GM04503 (cell line): ENCODE results near the gene H6PD.

Experiments
- DNase-seq: peaks from one replicate; pipeline ENCODE4 v3.0.0-alpha.2; 2012; ENCODE audit warnings: low read depth

The H6PD gene

DNA sequence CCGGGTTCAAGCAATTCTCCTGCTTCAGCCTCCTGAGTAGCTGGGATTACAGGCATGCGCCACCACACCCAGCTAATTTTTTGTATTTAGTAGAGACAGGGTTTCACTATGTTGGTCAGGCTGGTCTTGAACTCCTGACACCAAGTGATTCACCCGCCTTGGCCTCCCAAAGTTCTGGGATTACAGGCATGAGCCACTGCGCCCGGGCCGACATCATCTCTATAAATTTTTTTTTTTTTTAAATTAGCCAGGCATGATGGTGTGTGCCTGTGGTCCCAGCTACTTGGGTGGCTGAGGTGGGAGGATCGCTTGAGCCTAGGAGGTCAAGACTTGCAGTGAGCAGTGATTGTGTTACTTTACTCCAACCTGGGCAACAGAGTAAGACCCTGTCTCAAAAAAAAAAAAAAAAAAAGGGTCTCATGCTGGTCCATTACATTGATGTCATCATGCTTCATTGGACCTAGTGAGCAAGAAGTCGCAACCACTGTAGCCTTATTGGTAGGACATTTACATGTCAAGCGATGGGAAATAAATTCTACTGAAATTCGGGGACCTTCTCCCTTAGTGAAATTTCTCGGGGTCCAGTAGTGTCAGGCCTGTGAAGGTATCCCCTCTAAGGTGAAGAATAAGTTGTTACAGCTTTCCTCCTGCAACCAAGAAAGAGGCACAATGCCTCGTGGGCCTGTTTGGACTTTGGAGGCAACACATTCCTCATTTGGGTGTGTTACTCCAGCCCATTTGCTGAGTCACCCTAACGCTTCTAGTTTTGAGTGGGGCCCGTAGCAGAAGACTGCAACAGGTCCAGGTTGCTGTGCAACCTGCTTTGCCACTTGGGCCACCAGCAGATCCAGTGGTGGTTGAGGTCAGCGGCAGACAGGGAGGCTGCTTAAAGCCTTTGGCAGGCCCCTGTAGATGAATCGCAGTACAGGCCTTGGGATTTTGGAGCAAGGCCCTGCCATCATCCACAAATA is 65.3 kb downstream of the H6PD start:
- peak; percentile 46 for DNase-seq

DNA sequence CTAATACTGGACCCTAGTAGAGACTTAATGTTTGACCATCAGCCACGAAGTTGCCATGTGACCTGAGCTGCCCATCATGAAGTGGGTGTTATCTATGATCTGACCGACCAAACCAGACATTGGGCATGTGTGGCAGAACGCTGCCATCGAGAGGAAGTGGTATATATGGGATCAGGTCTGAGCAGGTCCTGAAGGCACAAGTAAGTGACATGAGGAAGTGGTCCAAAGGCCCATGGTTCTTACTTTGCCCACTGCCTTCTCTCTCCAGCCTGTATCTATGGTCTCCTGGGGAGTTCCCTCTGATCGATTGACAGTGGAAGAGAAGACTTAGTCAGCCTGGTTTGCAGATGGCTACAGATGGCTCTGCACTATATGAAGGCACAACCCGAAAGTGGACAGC is 66.0 kb downstream of the H6PD start:
- no peak for DNase-seq

DNA sequence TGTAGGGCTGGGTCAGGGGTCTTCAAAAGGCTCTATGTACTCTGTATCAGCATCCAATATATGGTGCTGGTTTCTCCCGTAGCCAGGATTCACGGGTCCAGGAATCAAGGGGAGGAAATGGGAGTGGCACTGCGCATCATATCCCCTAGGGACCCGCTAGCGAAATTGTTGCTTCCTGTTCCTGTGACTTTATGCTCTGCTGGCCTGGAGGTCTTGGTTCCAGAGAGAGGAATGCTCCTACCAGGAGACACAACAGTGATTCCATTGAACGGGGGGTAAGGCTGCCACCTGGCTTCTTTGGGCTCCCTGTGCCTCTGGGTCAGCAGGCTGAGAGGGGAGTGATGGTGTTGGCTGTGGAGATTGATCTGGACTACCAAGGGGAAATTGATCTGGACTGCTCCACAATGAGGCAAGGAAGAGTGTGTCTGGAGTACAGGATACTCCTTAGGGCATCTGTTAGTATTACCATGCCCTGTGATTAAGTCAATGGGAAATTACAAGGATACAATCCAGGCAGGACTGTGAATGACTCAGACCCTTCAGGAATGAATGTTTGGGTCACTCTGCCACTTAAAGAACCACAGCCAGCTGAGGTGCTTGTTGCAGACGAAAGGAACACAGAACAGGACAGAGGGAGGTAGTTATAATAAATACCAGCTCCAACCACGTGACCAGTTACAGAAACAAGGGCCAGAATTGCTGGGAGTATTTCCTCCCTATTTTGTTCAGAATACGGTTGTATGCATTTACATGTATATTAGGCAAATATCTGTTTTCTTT is 68.4 kb downstream of the H6PD start:
- DNase-seq, result peak; percentile 89

DNA sequence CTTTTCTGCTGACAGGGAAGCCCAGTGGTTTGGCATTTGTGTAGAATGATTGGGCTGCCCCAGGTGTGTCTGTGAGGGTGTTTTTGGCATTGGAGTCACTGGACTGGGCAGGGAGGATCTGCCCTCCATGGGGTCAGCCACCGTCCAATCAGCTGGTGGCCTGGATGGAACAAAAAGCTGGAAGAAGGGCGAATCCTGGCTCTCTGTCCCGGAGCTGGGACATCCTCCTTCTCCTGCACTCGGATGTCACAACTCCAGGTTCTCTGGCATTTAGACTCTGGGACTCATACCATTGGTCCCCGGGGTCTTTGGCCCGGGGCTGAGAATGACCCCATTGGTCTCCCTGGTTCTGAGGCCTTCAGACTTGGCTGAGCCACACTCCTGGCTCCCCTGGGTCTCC is 69.3 kb downstream of the H6PD start:
- no peak for DNase-seq

DNA sequence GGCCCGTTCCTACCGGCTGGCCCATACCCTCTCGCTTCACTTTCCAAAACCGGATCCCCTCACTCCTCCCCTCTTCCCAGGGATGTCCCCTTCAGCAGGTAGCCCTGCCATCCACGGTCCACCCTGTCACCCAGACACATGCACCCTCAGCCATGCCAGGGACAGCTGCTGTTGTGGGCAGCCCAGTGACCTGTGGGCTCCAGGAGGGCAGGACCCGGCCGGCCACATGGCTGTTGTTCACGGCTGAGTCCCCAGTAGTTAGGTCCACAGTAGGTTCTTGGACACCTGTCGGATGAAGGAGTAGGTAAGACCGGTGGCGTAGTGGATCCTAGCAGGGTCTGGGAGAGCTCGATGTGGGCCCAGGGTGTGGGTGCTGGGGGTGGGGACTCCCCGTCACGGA is 70.6 kb downstream of the H6PD start:
- no peak for DNase-seq

DNA sequence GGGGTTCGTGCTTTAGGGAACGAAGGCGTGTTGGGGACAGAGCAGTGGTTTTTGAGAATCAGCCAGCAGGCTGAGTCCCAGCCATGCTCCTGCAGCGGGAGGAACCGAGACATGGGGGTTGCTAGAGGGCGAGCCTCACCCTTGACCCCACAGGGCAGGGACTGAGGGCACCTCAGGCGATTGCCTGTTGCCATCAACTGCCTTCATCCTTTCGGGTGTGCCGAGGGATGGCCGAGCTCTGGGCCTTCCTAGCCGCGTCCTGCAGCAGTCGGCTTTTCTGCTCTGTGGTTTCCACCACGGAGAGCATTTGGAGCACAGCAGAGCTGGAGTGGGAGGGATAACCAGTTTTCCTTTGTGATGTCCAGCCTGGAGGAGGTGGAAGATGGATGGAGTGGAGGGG is 71.4 kb downstream of the H6PD start:
- DNase-seq, result no peak

DNA sequence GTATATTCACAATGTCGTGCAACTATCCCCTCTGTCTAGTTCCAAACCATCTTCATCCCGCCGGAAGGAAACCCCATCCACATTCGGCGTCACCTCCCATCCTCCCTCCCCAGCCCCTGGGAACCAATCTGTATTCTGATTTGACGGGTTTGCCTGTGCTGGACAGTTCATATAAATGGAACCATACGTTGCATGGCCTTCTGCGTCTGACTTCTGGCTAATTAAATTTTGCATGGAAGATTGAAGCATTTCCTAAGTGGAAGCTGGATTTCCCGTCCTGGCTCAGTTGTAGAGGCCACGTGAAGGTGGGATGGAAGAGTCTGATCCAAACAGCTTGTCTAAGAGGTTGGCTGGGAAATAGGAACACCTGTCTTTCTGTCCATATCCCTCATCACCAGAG is 72.7 kb downstream of the H6PD start:
- no peak for DNase-seq

DNA sequence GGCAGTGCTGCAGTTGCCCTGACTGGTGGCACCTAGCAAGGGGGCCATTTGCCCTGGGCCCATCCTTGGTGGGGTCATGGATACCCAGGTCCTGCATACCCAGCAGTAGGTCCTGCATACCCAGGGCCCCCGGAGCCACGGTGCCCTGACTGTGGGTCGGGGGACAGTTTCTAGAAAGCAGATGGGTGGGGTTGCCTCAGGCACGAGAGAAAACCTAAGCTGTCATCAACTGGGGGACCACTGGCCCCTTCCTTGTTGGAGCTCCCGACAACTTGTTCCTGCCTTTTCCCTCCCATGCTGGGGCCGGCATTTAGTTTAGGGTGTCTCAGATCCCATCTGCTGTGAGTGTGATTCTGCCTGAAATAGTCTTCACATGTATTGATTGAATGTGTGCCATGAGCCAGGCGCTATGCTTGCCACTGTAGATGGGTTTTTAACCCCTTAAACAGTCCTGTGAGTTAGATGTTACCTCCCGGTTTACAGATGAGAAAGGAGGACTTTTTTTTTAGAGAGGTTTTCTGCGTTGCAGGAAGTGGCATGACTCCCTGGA is 73.7 kb downstream of the H6PD start:
- DNase-seq, result no peak

DNA sequence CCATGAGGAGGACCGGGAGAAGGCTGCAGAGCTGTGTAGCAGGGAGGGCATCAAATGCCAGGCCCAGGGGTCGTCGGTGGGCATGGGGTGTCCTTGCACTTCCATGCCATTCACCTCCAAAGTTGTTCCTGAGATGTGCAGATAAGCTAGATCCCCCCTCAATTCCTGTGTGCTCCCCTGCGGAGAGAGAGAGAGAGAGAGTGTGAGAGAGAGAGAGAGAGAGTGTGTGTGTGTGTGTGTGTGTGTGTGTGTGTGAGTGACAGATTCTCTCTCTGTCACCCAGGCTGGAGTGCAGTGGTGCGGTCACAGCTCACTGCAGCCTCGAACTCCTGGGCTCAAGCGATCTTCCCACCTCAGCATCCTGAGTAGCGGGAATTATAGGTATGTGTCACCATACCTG is 74.5 kb downstream of the H6PD start:
- no peak for DNase-seq

DNA sequence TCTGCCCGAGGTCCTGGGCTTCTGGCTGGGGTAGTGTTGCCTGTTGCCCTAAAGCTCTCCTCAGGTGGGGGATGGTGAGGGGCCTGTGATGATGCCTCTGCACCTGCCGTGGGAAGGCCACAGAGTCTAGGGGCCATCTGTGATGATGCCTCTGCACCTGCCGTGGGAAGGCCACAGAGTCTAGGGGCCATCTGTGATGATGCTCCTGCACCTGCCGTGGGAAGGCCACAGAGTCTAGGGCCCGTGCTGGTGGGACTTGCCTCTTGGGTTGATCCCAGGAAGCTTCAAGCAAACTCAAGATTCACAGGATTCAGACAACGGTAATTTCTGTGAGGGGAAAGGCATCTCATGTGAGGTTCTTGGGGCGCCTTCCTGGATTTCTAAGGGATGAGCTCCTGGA is 75.4 kb downstream of the H6PD start:
- no peak for DNase-seq

DNA sequence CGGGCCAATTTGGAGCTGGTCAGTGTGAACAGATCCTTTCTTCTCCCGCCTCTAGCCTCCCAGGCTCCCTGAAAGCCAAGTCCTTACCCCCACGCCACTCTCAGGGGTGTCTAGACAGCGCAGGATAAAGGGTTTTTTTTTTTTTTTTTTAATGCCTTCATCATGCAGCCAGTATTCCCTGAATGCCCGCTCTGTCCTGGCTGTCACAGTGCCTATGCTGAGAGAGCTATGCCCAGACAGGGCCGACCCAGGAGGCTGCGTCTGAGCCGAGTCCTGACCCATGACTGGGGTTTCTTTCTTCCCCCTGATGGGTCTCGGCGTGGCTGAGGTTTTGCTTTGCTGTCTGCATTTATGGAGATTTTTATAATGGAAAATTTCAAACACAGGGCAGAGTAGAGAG is 76.5 kb downstream of the H6PD start:
- no peak for DNase-seq

DNA sequence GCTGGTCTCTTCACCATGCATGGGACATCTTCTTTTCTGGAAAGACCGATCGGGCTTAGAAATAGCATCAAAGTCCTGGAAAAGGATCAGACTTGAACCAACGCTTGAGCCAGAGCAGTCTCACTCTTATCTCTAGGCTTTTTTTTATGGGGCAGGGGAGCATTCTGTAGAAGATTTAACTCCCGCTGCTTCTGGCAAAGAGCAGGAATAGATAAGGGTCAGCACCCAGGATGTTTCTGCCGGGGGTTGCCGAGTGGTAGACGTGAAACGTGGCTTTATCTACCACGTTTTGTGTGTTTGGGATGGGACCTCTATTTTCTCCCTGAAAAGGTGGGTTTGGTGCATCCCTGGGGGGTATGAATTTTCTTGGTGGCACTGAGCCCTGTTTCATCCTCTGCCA is 76.9 kb downstream of the H6PD start:
- DNase-seq, result no peak

DNA sequence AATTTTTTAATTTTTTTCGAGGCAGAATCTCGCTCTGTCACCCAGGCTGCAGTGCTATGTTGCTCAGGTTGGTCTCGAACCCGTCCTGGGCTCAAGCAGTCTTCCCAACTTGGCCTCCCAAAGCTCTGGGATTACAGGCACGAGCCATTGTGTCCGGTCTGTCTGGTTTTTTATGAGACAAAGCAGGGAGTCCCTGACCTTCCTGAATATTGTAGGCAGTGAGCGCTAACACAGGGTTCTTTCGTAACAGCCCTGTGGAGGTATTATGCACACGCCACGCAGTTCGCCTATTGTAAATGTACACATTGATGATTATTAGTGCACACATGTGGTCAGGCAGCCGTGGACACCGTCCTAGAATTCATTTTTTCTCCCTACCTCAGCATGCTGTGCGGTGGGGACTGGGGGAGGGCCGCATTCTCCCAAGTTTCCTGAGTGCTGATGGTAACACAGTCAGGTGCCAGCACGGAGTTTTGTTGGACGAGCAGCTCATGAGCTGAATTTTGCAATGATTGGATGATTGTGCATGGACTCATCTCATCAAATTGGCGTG is 77.7 kb downstream of the H6PD start:
- no peak for DNase-seq

DNA sequence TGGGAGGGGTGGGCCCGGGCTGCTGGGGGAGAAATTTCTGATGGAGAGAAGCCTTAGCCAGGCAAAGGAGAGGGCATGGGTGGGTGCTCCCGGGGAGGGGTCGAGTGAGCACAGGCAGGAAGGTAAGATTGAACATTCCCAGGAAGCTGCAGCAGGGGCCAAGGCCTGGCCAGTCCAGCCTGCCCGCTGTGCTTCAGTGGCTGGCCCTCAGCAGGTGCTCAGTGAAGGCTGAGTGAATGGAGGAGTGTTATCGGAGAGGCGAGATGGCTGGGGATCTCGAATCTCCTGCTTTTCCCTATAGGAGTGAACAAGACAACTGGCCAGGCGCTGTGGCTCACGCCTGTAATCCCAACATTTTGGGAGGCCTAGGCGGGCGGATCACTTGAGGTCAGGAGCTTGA is 79.0 kb downstream of the H6PD start:
- no peak for DNase-seq

DNA sequence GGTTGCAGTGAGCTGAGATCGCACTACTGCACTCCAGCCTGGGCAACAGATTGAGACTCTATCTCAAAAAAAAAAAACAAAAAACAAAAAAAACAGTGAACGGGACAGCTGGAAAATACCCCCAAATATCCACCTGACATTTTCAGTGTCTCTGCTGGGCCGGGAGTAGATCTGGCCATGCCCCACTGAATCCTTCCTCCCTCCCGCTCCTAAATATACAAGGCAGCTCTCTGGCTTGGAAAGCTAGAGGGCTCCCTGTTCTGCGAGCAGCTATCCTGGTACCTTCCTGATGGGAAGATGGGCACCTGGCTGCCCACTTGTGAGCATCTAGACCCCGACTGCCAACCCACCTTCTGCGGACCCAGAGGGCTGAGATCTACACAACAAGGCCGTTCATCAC is 79.5 kb downstream of the H6PD start:
- no peak for DNase-seq

DNA sequence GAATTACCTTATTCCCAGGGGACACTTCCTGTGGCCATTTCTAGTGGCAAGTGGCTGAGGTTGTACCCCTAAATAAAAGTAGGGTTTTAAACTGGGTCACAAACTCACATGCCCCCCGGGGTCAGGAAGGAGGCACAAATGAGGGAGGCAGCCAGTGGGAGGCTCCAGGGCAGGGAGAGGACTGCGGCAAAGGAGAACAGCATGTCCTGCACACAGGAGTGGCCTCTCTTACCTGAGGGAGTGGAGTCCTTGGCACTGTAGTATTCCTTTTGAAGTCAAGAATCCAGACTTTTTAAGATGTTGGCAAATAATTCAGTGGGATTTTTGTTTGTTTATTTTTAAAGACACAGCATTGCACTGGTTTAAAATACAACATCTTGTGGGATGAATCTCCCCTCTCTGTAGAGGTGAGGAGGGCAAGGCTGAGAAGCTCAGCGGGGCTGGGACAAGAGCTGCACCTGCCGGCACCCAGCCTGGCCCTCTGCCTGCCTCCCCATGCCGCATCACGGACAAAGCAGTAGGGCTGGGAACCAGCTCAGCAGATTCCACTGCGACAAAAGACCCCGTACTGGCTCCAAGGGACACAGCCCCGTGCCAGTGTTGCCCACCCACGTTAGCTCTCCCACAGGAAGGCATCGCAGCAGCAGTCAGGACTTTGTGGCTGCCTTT is 80.3 kb downstream of the H6PD start:
- no peak for DNase-seq

DNA sequence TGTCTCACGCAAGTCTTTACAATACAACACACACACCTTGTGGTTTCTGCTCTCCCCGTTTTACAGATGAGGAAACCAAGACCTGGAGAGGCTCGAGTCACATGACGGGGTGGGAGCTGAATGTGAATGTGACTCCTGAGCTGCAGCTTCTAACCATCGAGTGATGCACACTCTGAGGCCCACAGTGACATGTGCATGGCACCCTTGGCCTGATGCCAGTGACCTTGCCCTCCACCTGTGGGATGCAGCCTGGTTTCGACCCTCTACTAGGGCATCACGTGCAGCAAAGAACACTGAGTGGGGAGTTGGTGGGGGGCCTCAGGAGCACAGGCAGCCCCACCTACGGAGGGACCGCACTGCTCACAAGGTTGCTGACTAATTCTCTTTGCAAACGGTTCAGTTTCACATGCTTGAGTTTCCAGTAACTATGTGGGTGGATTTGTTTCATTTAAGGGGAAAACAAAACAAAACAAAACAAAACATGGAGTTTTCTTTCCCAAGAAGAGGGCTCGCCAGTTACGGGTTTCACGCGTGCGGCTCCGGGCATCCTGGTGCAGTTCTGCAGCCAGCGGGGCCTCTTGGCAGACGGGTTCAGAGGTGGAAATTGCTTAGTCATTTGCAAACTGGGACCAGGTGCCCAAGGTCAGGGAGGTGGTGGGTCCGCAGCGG is 81.0 kb downstream of the H6PD start:
- DNase-seq, result no peak

DNA sequence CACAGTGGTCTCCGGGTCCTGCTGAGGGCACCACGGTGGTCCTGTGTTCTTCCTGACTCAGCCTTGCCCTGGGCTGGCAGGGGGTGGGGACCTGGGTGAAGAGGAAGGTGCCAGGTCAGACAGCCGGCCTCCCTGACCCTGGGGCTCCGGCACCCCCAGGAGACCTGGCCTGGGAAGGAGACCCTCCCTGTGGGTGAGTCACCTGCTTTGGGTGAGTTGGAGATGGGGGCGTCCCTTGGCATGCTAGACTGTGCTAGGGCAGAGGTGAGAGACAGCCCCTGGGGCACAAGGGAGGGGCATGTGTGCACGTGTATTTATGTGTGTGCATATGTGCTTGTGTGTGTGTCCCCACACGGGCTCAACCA is 81.5 kb downstream of the H6PD start:
- DNase-seq, result no peak

DNA sequence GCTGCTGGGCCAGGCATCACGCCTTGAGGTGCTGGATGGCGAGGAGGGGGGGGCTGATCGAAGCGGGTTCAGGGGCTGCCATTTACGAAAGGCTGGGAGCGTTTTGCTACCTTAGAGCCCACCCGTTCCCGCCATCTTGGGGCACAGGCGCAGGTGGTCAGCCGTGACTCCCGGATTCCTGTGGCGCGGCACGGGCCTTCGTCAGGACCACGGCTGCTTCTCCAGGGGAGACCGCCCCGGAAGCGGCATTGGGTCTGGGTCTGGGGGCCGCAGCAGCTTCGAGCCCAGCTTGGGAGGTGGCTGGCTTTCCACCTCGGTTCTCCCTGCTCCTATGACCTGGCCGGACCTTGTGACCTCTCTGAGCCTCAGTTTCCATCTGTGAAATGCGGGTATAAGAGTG is 81.9 kb downstream of the H6PD start:
- DNase-seq, result no peak

DNA sequence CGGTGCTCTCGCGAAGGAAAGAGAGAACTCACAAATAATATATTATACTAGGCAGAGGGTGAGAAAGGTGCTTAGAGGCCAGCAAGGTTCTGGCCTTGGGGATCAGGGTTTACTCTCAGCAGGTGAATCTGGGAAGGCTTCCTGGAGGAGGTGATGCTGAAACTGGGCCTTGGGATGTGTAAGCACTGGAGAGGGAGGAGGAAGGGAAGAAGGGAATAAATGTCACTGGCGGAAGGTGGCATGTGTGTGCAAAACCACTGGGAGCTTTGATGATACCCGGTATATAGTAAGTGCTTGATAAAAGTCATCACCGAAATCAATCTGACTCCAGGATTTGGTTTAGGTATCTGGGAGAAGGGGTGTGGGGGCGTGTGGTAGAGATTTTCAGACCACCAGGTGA is 82.5 kb downstream of the H6PD start:
- no peak for DNase-seq

DNA sequence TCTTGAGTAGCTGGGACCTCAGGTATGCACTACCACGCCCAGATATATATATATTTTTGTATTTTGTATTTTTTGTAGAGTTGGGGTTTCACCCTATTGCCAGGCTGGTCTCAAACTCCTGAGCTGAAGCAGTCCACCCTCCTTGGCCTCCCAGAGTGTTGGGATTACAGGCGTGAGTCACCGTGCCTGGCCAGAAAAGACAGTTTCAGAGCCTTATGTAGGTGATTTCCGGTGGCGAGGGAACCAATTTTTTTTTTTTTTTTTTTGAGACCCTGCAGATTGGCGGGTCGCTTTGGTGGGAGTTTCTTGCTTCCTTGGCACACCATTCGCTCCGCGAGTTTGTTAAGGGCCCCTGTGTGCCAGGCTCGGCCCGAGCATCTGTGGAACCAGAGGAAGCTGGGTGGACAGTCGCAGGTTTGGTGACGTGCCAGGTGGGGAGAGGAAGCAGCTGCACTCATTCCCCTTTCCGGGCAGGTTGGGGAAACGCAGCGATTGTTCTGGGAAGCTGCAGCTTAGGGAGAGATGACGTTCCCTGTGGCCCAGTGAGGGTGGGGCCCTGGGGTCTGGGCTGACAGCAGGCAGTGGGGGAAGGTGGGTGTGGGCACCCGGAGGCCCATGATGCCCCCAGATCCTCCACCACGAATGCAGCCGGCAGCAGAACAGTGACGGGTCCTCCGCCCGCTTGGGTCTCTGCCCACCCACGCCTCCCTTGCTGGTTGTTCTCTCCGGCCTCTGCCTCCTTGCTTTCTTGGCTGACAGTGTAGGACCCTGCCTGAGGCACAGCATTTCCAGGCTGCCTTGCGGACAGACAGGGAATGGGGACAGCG is 83.2 kb downstream of the H6PD start:
- no peak for DNase-seq
